HG02642 (cell line): ENCODE results near the gene OOSP2.

Source experiments
- ATAC-seq: cut with Tn5 transposase; IDR thresholded peaks from one replicate; pipeline ENCODE4 v1.9.1; 2021; ENCODE audit warnings: mild to moderate bottlenecking; ENCODE audit not compliant: unreplicated experiment, poor library complexity

The OOSP2 gene

DNA sequence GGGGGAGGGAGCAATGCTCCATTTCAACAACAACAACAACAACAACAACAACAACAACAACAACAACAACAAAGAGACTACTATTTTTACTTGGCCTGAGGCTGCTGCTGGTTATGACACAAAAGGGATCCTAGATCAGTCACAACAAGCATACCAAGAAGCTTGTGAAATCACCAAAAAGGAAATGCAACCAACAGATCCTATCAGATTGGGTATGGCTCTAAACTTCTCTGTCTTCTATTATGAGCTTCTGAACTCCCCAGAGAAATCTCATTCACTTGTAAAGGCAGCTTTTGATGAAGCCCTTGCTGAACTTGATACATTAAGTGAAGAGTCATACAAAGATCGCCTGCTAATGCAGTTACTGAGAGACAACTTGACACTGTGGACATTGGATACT, 37.8 kb downstream of the OOSP2 start:
- no peak for ATAC-seq

DNA sequence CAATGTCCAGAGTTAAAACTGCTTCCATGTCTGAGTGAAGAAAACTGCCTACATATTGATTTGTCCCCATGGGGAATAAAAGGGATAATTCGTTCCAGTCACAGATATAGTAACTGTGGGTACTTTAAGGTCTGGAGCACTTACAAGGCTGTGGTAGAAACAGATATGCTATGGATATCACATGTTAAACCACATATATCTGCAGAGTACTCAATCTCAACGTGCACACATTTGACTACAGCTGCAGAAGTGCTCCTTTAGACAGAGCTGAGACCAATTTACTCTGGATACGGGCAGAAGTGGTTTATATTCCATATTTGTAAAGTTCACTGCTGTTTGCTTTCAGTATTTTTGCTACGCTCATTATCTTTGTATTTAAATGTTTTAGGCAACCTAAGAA, 38.5 kb downstream of the OOSP2 start:
- ATAC-seq, result no peak

- ATAC-seq, result no peak
Observed at GRCh38 chr11:60080535-60080934, 40.3 kb downstream of the OOSP2 start.

GRCh38 chr11:60084631-60085273, 44.5 kb downstream of the OOSP2 start:
- no peak for ATAC-seq

DNA sequence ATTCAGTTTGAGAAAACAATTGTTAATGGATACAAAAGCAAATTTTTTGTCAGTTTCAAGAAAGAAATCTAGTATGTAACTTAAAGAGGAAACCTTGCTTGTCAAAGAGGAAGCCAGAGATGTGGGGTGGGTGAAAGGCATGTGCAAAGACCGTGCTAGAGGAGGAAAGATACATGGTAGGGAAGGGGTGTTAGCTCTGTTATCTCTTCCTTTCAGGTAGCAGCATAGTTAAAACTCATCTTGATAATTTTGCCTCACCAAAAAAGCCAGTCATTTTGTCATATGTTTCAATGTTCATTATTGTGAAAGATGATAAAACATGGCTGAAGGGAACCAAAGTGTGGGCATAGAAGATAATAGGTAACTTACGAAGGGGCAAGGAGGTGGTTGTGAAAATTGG, 45.7 kb downstream of the OOSP2 start:
- no peak for ATAC-seq

DNA sequence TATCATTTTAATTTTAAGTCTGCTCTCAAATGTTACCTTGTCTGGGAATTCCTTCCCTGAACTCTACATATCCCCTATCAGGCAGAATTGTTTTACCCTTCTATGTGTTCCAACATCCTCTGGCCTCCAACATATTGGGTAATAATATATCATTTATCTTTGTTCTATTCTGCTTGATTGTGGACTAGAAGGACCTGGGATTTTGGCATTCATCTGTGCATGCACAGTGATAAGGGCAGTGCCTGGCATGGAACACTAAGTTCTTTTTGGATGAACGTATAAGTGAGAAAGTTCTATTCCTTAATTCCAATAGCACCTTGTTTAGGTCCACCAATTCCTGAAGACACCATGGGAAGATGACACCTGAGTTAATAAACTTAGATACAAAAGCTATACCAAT, 47.0 kb downstream of the OOSP2 start:
- ATAC-seq, result no peak

GRCh38 chr11:60088364-60088763, 48.2 kb downstream of the OOSP2 start, which contains the start of gene MS4A2:
TSS of gene MS4A2 (plus strand) at chr11:60088664. CDS start at chr11:60088766, 102 bp downstream.
- no peak for ATAC-seq

- no peak for ATAC-seq
Observed at GRCh38 chr11:60095477-60096120, 55.4 kb downstream of the OOSP2 start.

- no peak for ATAC-seq
Observed at GRCh38 chr11:60097189-60097588, 57.0 kb downstream of the OOSP2 start.
